Measurements from ENCODE around the gene TRIM4. TPM values are rescaled to one million over a fixed set of nuclear protein-coding genes. Genes with fewer than 3 reads are reported as not detected.
A peak's percentile ranks its signal among the peaks of the same experiment; 100 is the strongest.
"Not testable (repeated sequence)": the region's sequence is repeated elsewhere in the genome, so short reads cannot be mapped to it uniquely, and the experiment has no call there.

The TRIM4 gene
- total RNA-seq, 2 donors from 2014 or later = 10.5 to 13.2 TPM

DNA sequence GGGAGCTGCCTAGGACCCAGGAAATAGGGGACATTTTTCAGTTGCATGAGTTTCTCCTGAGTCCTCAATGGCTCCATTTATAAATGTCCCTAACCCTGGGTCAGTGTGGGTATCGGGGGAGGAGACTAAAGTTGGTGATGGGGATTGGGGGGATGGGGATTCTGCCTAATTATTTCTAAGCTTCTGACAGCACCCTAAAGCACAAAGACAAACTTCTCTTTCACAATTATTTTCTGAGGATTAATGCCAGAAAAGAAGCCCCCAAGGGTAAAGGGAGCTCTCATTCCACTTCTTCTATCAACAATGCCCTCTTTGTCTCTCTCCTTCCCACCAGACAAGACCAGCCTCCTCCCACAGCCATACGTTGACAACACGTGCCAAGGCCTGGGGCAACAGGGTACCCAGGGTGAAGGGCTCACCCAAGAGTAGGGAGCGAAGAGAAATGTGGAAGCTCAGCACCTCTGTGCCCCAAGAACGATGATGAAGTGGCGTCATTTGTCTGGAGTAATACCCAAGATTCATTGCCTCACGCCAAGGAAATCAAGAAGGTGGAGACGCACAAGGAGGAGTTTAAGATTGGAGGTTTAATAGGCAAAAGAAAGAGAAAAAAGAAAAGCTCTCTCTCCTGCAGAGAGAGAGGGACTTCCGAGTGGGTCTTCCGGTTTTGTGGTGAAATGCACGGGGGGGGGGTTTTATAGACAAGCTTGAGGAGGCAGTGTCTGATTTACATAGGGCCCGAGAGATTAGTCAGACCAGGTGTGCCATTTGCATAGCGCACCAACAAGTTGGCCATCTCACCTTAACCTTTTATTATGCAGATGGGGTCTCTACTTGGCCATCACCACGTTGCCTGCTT is 24.5 kb upstream of the TRIM4 start:
- no peak overlapping the region for H3K4me3 Mint-ChIP-seq

DNA sequence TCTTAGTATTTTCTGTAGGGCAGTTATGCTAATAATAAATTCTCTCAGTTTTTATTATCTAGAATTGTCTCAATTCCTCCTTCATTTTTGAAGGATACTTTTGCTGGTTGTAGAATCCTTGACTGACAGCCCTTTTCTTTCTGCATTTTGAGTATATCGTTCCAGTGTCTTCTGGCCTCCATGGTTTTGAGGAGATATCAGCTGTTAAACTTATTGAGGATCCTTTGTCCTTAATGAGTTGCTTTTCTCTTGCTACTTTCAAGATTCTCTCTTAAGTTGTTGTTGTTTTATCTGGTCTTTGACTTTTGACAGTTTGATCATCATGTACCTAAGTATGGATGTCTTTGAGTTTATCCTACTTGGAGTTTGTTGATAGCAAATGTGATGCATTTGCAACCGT is 19.0 kb upstream of the TRIM4 start:
- no peak overlapping the region for H3K4me3 Mint-ChIP-seq
- Histone ChIP-seq H3K27ac (ENCODE audit: low read depth, low read length) (no peak overlapping the region), H3K4me3 (ENCODE audit: low read length) (no peak overlapping the region), H3K4me1 (ENCODE audit: control insufficient read depth, insufficient read depth, low read length) (no peaks in the 10 kb centered on the region), H3K9me3 (ENCODE audit: control insufficient read depth, low read length) (peaks cover 20% of the 10 kb centered on the region), H3K27me3 (ENCODE audit: control insufficient read depth, insufficient read depth, low read length, poor library complexity, severe bottlenecking) (peaks cover 11% of the 10 kb centered on the region), H3K9ac (ENCODE audit: extremely low read depth, low read length, poor library complexity, severe bottlenecking) (no peak overlapping the region), H3K36me3 (ENCODE audit: control insufficient read depth, insufficient read depth, low read length) (no peaks in the 10 kb centered on the region)
- peaks cover 34% of the 10 kb centered on the region for H3K9me3 Mint-ChIP-seq
- no peaks in the 10 kb centered on the region for H3K4me1 Mint-ChIP-seq
- DNase-seq = no peak
- peaks cover 8% of the 10 kb centered on the region for H3K36me3 Mint-ChIP-seq (ENCODE audit: low read depth)
- H3K27ac Mint-ChIP-seq = no peak overlapping the region
- H3K27me3 Mint-ChIP-seq (ENCODE audit: insufficient read depth) = no peaks in the 10 kb centered on the region
- 93% methylated on average over 2 of the region's 2 CpGs; no CpG with 5 or more reads in 1 of the 2 experiments for WGBS, 2 experiments (ENCODE audit: insufficient coverage in 1 of 2, insufficient read length in 1 of 2)
- TF ChIP-seq CTCF (conservative IDR thresholded peaks at IDR 0.05) = no peak

More for the DNA sequence above, 24.5 kb upstream of the TRIM4 start:
- Mint-ChIP-seq H3K27me3 (ENCODE audit: insufficient read depth) (no peaks in the 10 kb centered on the region), H3K9me3 (peaks cover 36% of the 10 kb centered on the region), H3K4me1 (no peaks in the 10 kb centered on the region), H3K36me3 (ENCODE audit: low read depth) (peaks cover 5% of the 10 kb centered on the region), H3K27ac (peak overlapping the region; percentile 89)
- DNase-seq = peak; percentile 87
- 68 to 71% methylated on average over 13 of the region's 14 CpGs for WGBS, 2 experiments (ENCODE audit: insufficient coverage in 1 of 2, insufficient read length in 1 of 2)
- TF ChIP-seq CTCF (conservative IDR thresholded peaks at IDR 0.05) = no peak
- H3K27ac ChIP-seq (ENCODE audit: low read depth, low read length) = no peak overlapping the region
- no peak overlapping the region for H3K4me3 ChIP-seq (ENCODE audit: low read length)
- H3K9ac ChIP-seq (ENCODE audit: extremely low read depth, low read length, poor library complexity, severe bottlenecking) = no peak overlapping the region
- no peaks in the 10 kb centered on the region for H3K4me1 ChIP-seq (ENCODE audit: control insufficient read depth, insufficient read depth, low read length)
- peaks cover 8% of the 10 kb centered on the region for H3K9me3 ChIP-seq (ENCODE audit: control insufficient read depth, low read length)
- no peaks in the 10 kb centered on the region for H3K27me3 ChIP-seq (ENCODE audit: control insufficient read depth, insufficient read depth, low read length, poor library complexity, severe bottlenecking)
- H3K36me3 ChIP-seq (ENCODE audit: control insufficient read depth, insufficient read depth, low read length) = no peaks in the 10 kb centered on the region

DNA sequence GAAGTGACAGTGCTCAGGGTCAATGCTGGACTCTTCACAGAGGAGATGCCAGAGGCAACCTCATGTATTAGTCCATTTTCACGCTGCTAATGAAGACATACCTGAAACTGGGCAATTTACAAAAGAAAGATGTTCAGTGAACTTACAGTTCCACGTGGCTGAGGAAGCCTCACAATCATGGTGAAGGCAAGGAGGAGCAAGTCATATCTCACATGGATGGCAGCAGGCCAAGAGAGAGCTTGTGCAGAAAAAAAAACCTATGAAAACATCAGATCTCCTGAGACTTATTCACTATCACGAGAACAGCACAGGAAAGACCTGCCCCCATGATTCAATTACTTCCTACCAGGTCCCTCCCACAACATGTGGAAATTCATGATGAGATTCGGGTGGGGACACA is 15.7 kb upstream of the TRIM4 start:
- not testable (repeated sequence) for DNase-seq; H3K4me1 ChIP-seq (ENCODE audit: control insufficient read depth, insufficient read depth, low read length); H3K4me3 ChIP-seq (ENCODE audit: low read length); H3K36me3 Mint-ChIP-seq (ENCODE audit: low read depth); H3K36me3 ChIP-seq (ENCODE audit: control insufficient read depth, insufficient read depth, low read length); H3K27me3 Mint-ChIP-seq (ENCODE audit: insufficient read depth); H3K27ac Mint-ChIP-seq; H3K4me1 Mint-ChIP-seq; H3K9ac ChIP-seq (ENCODE audit: extremely low read depth, low read length, poor library complexity, severe bottlenecking); H3K27ac ChIP-seq (ENCODE audit: low read depth, low read length); H3K4me3 Mint-ChIP-seq
- 77 to 81% methylated on average over 3 to 4 of the region's 4 CpGs for WGBS, 2 experiments (ENCODE audit: insufficient coverage in 1 of 2, insufficient read length in 1 of 2)
- H3K9me3 Mint-ChIP-seq = peaks cover 24% of the 10 kb centered on the region
- Histone ChIP-seq H3K9me3 (ENCODE audit: control insufficient read depth, low read length) (peaks cover 20% of the 10 kb centered on the region), H3K27me3 (ENCODE audit: control insufficient read depth, insufficient read depth, low read length, poor library complexity, severe bottlenecking) (peaks cover 12% of the 10 kb centered on the region)

All from endodermal cell (in vitro differentiated cells).